ENCODE results near the gene PDSS1. TPM values are rescaled to one million over a fixed set of nuclear protein-coding genes. Genes with fewer than 3 reads are reported as not detected.
A peak's percentile ranks its signal among the peaks of the same experiment; 100 is the strongest.
"Not testable (repeated sequence)": the region's sequence is repeated elsewhere in the genome, so short reads cannot be mapped to it uniquely, and the experiment has no call there.

Gene PDSS1
- total RNA-seq, 2 experiments from 2014 or later: 16.1 to 20.7 TPM

- DNase-seq: no peak
- Mint-ChIP-seq H3K27ac (no peak overlapping the region), H3K27me3 (no peaks in the 10 kb centered on the region), H3K36me3 (ENCODE audit: low read depth) (peaks cover 7% of the 10 kb centered on the region), H3K4me1 (peaks cover 82% of the 10 kb centered on the region), H3K9me3 (ENCODE audit: low read depth) (no peaks in the 10 kb centered on the region), H3K4me3 (no peak overlapping the region)
- ATAC-seq: no peak
- CTCF ChIA-PET: interaction anchor here (2.5 kb wide), 1 partner anchor 53 kb away, joined by 8 read pairs; no protein-coding TSS in a partner anchor
- POLR2A ChIA-PET: interaction anchor here (0.7 kb wide), 1 partner anchor 26 kb away, joined by 3 read pairs; no protein-coding TSS in a partner anchor
- intact Hi-C loops (cut with DNase I, micrococcal nuclease): no loop called here
Measured at GRCh38 chr10:26779176-26779860, 81.8 kb downstream of the PDSS1 start.

- peaks cover 6% of the 10 kb centered on the region for H3K36me3 Mint-ChIP-seq (ENCODE audit: low read depth)
- ATAC-seq (no peak), DNase-seq (no peak)
- no peaks in the 10 kb centered on the region for H3K9me3 Mint-ChIP-seq (ENCODE audit: low read depth)
- intact Hi-C loops (cut with DNase I, micrococcal nuclease): loop anchor here (5.0 to 10.0 kb wide), 2 partner anchors 62 to 65 kb away; no protein-coding TSS in a partner anchor
- H3K4me1 Mint-ChIP-seq: peaks cover 82% of the 10 kb centered on the region
- POLR2A ChIA-PET: interaction anchor here (0.6 to 1.4 kb wide), 6 partner anchors 25 to 595 kb away, joined by 3 to 7 read pairs (median 4); no protein-coding TSS in a partner anchor
- no peak overlapping the region for H3K4me3 Mint-ChIP-seq
- no peaks in the 10 kb centered on the region for H3K27me3 Mint-ChIP-seq
- H3K27ac Mint-ChIP-seq: peak overlapping the region; percentile 92
- CTCF ChIA-PET: interaction anchor here (0.6 to 2.5 kb wide), 8 partner anchors 10 to 102 kb away, joined by 3 to 8 read pairs (median 4); no protein-coding TSS in a partner anchor
Measured at GRCh38 chr10:26780106-26780792, 82.7 kb downstream of the PDSS1 start.

GRCh38 chr10:26780793-26781601 is 83.5 kb downstream of the PDSS1 start:
- Mint-ChIP-seq H3K27ac (peak overlapping the region; percentile 92), H3K4me1 (peaks cover 82% of the 10 kb centered on the region), H3K9me3 (ENCODE audit: low read depth) (no peaks in the 10 kb centered on the region), H3K36me3 (ENCODE audit: low read depth) (peaks cover 8% of the 10 kb centered on the region), H3K27me3 (no peaks in the 10 kb centered on the region), H3K4me3 (peak overlapping the region; percentile 23)
- CTCF ChIA-PET: interaction anchor here (0.6 to 2.5 kb wide), 12 partner anchors 9 to 102 kb away, joined by 3 to 8 read pairs (median 4); partner anchors contain the start of gene ABI1
- peak; percentile 63 for DNase-seq
- POLR2A ChIA-PET: interaction anchor here (0.6 to 1.4 kb wide), 7 partner anchors 24 to 596 kb away, joined by 3 to 7 read pairs (median 4); no protein-coding TSS in a partner anchor
- ATAC-seq: peak; percentile 81
- intact Hi-C loops (cut with DNase I, micrococcal nuclease): loop anchor here (1.0 to 10.0 kb wide), 3 partner anchors 61 to 79 kb away; partner anchors contain the start of gene ABI1 (in 1 of the 2)

- H3K9me3 Mint-ChIP-seq (ENCODE audit: low read depth): no peaks in the 10 kb centered on the region
- peaks cover 84% of the 10 kb centered on the region for H3K4me1 Mint-ChIP-seq
- ATAC-seq: peak; percentile 73
- DNase-seq: peak; percentile 47
- H3K4me3 Mint-ChIP-seq: peak overlapping the region; percentile 23
- no peaks in the 10 kb centered on the region for H3K27me3 Mint-ChIP-seq
- intact Hi-C loops (cut with DNase I, micrococcal nuclease): loop anchor here (1.0 to 10.0 kb wide), 3 partner anchors 61 to 79 kb away; partner anchors contain the start of gene ABI1 (in 1 of the 2)
- H3K36me3 Mint-ChIP-seq (ENCODE audit: low read depth): peaks cover 11% of the 10 kb centered on the region
- CTCF ChIA-PET: interaction anchor here (0.7 to 2.5 kb wide), 5 partner anchors 10 to 81 kb away, joined by 3 to 8 read pairs (median 6); partner anchors contain the start of gene ABI1
- peak overlapping the region; percentile 92 for H3K27ac Mint-ChIP-seq
- POLR2A ChIA-PET: interaction anchor here (0.5 to 1.4 kb wide), 5 partner anchors 20 to 85 kb away, joined by 3 to 7 read pairs (median 3); no protein-coding TSS in a partner anchor
Measured at GRCh38 chr10:26781797-26782196, 84.3 kb downstream of the PDSS1 start.

GRCh38 chr10:26787362-26787761 is 89.9 kb downstream of the PDSS1 start:
- Mint-ChIP-seq H3K4me3 (no peak overlapping the region), H3K36me3 (ENCODE audit: low read depth) (peaks cover 24% of the 10 kb centered on the region), H3K27me3 (no peaks in the 10 kb centered on the region), H3K27ac (no peak overlapping the region), H3K9me3 (ENCODE audit: low read depth) (no peaks in the 10 kb centered on the region), H3K4me1 (peaks cover 64% of the 10 kb centered on the region)
- ATAC-seq (no peak), DNase-seq (no peak)
- ChIA-PET CTCF (no interaction called here), POLR2A (no interaction called here)
- intact Hi-C loops (cut with DNase I, micrococcal nuclease): loop anchor here in 1 of 2 experiments (10.0 kb wide), 1 partner anchor 57 kb away; no protein-coding TSS in a partner anchor

GRCh38 chr10:26789779-26790178 is 92.3 kb downstream of the PDSS1 start:
- H3K27me3 Mint-ChIP-seq: not testable (repeated sequence)
- H3K4me1 Mint-ChIP-seq: peaks cover 53% of the 10 kb centered on the region

GRCh38 chr10:26790221-26790995 is 92.9 kb downstream of the PDSS1 start:
- no peak overlapping the region for H3K27ac Mint-ChIP-seq
- peaks cover 47% of the 10 kb centered on the region for H3K4me1 Mint-ChIP-seq
- intact Hi-C loops (cut with DNase I, micrococcal nuclease): no loop called here
- ATAC-seq: no peak
- no peak for DNase-seq
- H3K9me3 Mint-ChIP-seq (ENCODE audit: low read depth): peaks cover 2% of the 10 kb centered on the region
- no peak overlapping the region for H3K4me3 Mint-ChIP-seq
- ChIA-PET POLR2A (interaction anchor here (0.6 kb wide), 1 partner anchor 403 kb away, joined by 4 read pairs; no protein-coding TSS in a partner anchor), CTCF (interaction anchor here (0.7 to 0.8 kb wide), 2 partner anchors 10 kb away, joined by 4 to 5 read pairs; no protein-coding TSS in a partner anchor)
- no peaks in the 10 kb centered on the region for H3K27me3 Mint-ChIP-seq
- peaks cover 23% of the 10 kb centered on the region for H3K36me3 Mint-ChIP-seq (ENCODE audit: low read depth)

More at GRCh38 chr10:26789779-26790178, 92.3 kb downstream of the PDSS1 start:
- not testable (repeated sequence) for H3K4me3 Mint-ChIP-seq; H3K9me3 Mint-ChIP-seq (ENCODE audit: low read depth); ATAC-seq; DNase-seq; H3K27ac Mint-ChIP-seq
- CTCF ChIA-PET: interaction anchor here (0.8 to 1.3 kb wide), 2 partner anchors 9 to 12 kb away, joined by 3 to 5 read pairs; no protein-coding TSS in a partner anchor
- POLR2A ChIA-PET: interaction anchor here (0.6 kb wide), 1 partner anchor 402 kb away, joined by 4 read pairs; no protein-coding TSS in a partner anchor
- H3K36me3 Mint-ChIP-seq (ENCODE audit: low read depth): peaks cover 22% of the 10 kb centered on the region
- intact Hi-C loops (cut with DNase I, micrococcal nuclease): loop anchor here in 1 of 2 experiments (10.0 kb wide), 1 partner anchor 55 kb away; no protein-coding TSS in a partner anchor

GRCh38 chr10:26792758-26793495 is 95.4 kb downstream of the PDSS1 start:
- Mint-ChIP-seq H3K9me3 (ENCODE audit: low read depth) (peaks cover 12% of the 10 kb centered on the region), H3K27me3 (no peaks in the 10 kb centered on the region), H3K27ac (no peak overlapping the region), H3K36me3 (ENCODE audit: low read depth) (peaks cover 28% of the 10 kb centered on the region), H3K4me3 (no peak overlapping the region), H3K4me1 (peaks cover 36% of the 10 kb centered on the region)
- DNase-seq (no peak), ATAC-seq (no peak)
- ChIA-PET CTCF (interaction anchor here (0.5 to 2.4 kb wide), 3 partner anchors 13 to 63 kb away, joined by 3 to 9 read pairs (median 4); no protein-coding TSS in a partner anchor), POLR2A (interaction anchor here (0.6 kb wide), 1 partner anchor 10 kb away, joined by 3 read pairs; no protein-coding TSS in a partner anchor)
- intact Hi-C loops (cut with DNase I, micrococcal nuclease): no loop called here
